ENCODE data around the gene LRCH4. TPM values are rescaled to one million over a fixed set of nuclear protein-coding genes. Genes with fewer than 3 reads are reported as not detected.

LRCH4 gene
- total and polyA plus RNA-seq, 9 of the 15 experiments (the other 6 are each of a cell fraction or from before 2014, with no cell fraction given), result 0.06 to 63.3 (median 15.0) TPM

DNA sequence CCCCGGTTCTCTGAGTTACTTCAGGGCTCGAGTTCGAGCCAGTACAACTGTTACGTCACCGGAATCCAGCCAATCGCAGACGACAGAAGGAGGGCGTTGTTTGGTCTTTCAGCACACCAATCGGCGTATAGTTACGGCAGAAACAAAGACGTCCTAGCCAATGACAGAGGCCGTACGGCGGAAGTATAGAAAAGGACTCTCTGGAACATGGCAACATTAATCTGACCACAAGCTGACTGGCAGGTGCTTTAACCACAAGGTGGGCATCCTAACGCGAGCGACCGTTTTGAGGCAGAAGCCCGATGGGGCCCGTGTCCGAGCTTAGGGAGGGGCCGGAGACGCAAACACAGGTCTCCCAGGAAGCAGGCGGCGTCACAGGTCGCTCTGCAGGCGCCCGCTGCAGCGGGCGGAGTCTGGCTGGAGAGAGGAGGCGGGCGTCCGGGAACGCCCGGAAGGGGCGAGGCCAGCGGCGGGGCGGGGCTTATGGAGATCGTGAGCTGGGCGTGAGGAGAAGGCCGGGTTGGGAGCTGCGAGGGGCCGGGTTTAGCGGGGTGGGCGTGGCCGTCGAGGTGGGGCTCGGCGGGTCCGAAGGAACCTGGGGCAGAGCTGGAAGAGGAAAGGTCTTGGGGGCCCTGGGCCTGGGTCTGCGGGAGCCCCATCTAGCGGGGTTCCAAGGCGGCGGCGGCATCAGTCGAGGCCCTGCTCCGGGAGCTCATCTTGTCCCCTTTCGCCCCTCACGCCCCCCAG is 26.2 kb upstream of the LRCH4 start, which contains the start of gene MOSPD3 (continued):
- TF ChIP-seq EGR1 (conservative IDR thresholded peaks at IDR 0.05) (peak; percentile 45), SRF (CRISPR knock-in tag; IDR thresholded peaks at IDR 0.05) (peak; percentile 20 to 94; a peak in 3 of 4 replicates), TFAP4 (CRISPR knock-in tag; IDR thresholded peaks at IDR 0.05; ENCODE audit: borderline replicate concordance) (peak; percentile 74), ZNF695 (CRISPR knock-in tag; IDR thresholded peaks at IDR 0.05) (0 out of 2 replicates have a peak, but pooled peaks have one; percentile 37), ATF7 (IDR thresholded peaks at IDR 0.05) (peak; percentile 98), ZNF609 (CRISPR knock-in tag; IDR thresholded peaks at IDR 0.05; ENCODE audit: borderline replicate concordance) (peak; percentile 57; the same call in 1 of the 2 replicates), ESRRA (IDR thresholded peaks at IDR 0.05; ENCODE audit: borderline replicate concordance, low read depth) (peak; percentile 92; the same call in 1 of the 2 replicates), NBN (IDR thresholded peaks at IDR 0.05; ENCODE audit: low read depth) (peak; percentile 63), NFRKB (IDR thresholded peaks at IDR 0.05; ENCODE audit: low read depth) (no peak; the same call in 1 of the 2 replicates)
- TF ChIP-seq, protein P1, sequence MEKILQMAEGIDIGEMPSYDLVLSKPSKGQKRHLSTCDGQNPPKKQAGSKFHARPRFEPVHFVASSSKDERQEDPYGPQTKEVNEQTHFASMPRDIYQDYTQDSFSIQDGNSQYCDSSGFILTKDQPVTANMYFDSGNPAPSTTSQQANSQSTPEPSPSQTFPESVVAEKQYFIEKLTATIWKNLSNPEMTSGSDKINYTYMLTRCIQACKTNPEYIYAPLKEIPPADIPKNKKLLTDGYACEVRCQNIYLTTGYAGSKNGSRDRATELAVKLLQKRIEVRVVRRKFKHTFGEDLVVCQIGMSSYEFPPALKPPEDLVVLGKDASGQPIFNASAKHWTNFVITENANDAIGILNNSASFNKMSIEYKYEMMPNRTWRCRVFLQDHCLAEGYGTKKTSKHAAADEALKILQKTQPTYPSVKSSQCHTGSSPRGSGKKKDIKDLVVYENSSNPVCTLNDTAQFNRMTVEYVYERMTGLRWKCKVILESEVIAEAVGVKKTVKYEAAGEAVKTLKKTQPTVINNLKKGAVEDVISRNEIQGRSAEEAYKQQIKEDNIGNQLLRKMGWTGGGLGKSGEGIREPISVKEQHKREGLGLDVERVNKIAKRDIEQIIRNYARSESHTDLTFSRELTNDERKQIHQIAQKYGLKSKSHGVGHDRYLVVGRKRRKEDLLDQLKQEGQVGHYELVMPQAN (IDR thresholded peaks at IDR 0.05; ENCODE audit: borderline replicate concordance), result peak; percentile 92
- TF ChIP-seq, protein P2, sequence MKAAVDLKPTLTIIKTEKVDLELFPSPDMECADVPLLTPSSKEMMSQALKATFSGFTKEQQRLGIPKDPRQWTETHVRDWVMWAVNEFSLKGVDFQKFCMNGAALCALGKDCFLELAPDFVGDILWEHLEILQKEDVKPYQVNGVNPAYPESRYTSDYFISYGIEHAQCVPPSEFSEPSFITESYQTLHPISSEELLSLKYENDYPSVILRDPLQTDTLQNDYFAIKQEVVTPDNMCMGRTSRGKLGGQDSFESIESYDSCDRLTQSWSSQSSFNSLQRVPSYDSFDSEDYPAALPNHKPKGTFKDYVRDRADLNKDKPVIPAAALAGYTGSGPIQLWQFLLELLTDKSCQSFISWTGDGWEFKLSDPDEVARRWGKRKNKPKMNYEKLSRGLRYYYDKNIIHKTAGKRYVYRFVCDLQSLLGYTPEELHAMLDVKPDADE (conservative IDR thresholded peaks at IDR 0.05; ENCODE audit: control insufficient read depth, low read depth, low read length), result peak; percentile 18; the same call in 1 of the 2 replicates

Measured in K562 (cell line).